ENCODE measurements around the gene TEX13B. TPM values are rescaled to one million over a fixed set of nuclear protein-coding genes. Genes with fewer than 3 reads are reported as not detected.

The TEX13B gene
- total RNA-seq, 1 experiment from 2014 or later: not detected

- ChIA-PET CTCF (no interaction called here), POLR2A (interaction anchor here (1.1 kb wide), 1 partner anchor 68 kb away, joined by 4 read pairs; no protein-coding TSS in a partner anchor)
- H3K36me3 Mint-ChIP-seq (ENCODE audit: insufficient read depth, unreplicated experiment): peaks cover 4% of the 10 kb centered on the region
- TF ChIP-seq CTCF (IDR thresholded peaks at IDR 0.05; ENCODE audit: unreplicated experiment): no peak
- peaks cover 47% of the 10 kb centered on the region for H3K27me3 Mint-ChIP-seq (ENCODE audit: insufficient read depth, unreplicated experiment)
- no TSS peak for BruUV-seq (replicated peaks)
- H3K4me1 Mint-ChIP-seq (ENCODE audit: insufficient read depth, unreplicated experiment): peaks cover 13% of the 10 kb centered on the region
- no peak overlapping the region for H3K27ac Mint-ChIP-seq (ENCODE audit: low read depth, unreplicated experiment)
- no peaks in the 10 kb centered on the region for H3K9me3 Mint-ChIP-seq (ENCODE audit: unreplicated experiment)
- no peak for DNase-seq (ENCODE audit: unreplicated experiment)
- H3K4me3 Mint-ChIP-seq (ENCODE audit: unreplicated experiment): no peak overlapping the region
- intact Hi-C loops (cut with micrococcal nuclease): no loop called here
These were observed 47.9 kb downstream of the TEX13B start for GRCh38 chrX:107934262-107934661.

Other genes with a start within 250 kb of the TEX13B start
- gene TSC22D3, start 206.6 kb downstream of the TEX13B start, total RNA-seq (2022): 115 and 124 TPM in 2 replicates
- not detected in 2 replicates for gene NCBP2L, start 204.6 kb downstream of the TEX13B start, total RNA-seq (2022)
- gene MID2, start 156.5 kb downstream of the TEX13B start, total RNA-seq (2022): 12.1 and 15.6 TPM in 2 replicates
- gene VSIG1, start 62.7 kb upstream of the TEX13B start, total RNA-seq (2022): 1.2 and 1.8 TPM in 2 replicates
- gene PSMD10, start 109.2 kb upstream of the TEX13B start, total RNA-seq (2022): 52.6 and 80.8 TPM in 2 replicates
- gene ATG4A, start 109.4 kb upstream of the TEX13B start, total RNA-seq (2022): 7.3 and 11.7 TPM in 2 replicates

Measured in MCF 10A (cell line).